ENCODE data around the gene ZSCAN21. TPM values are rescaled to one million over a fixed set of nuclear protein-coding genes. Genes with fewer than 3 reads are reported as not detected.

The ZSCAN21 gene
- total and polyA plus RNA-seq, 10 of the 15 experiments (the other 5 are each of a cell fraction or from before 2014, with no cell fraction given) = 1.9 to 9.6 (median 7.1) TPM

GRCh38 chr7:100100420-100101015 is 50.9 kb downstream of the ZSCAN21 start (continued):
- TF ChIP-seq ZNF592 (IDR thresholded peaks at IDR 0.05) (no peak), HCFC1 (IDR thresholded peaks at IDR 0.05; ENCODE audit: low read length) (peak; percentile 60; the same call in 1 of the 2 replicates), EGR1 (IDR thresholded peaks at IDR 0.05; ENCODE audit: borderline replicate concordance in 1 of 2, low read depth in 2 of 2, low read length in 2 of 2) (peak in 1 of 2 experiments; percentile 97; a peak in 2 of 3 replicates), PML (IDR thresholded peaks at IDR 0.05; ENCODE audit: low read length) (peak; percentile 74; the same call in 1 of the 2 replicates), ZBED1 (IDR thresholded peaks at IDR 0.05; ENCODE audit: borderline replicate concordance) (no peak), MLLT1 (IDR thresholded peaks at IDR 0.05) (peak; percentile 92), RFX5 (IDR thresholded peaks at IDR 0.05; ENCODE audit: low read depth, low read length) (no peak), TCF3 (IDR thresholded peaks at IDR 0.05; ENCODE audit: borderline replicate concordance, insufficient read depth, low read depth, low read length) (no peak; the same call in 1 of the 2 replicates), HSF1 (IDR thresholded peaks at IDR 0.05; ENCODE audit: low read depth, low read length) (no peak; the same call in 1 of the 2 replicates), SUPT20H (IDR thresholded peaks at IDR 0.05; ENCODE audit: borderline replicate concordance, control insufficient read depth, low read depth, low read length) (no peak)
- TF ChIP-seq, protein P1, sequence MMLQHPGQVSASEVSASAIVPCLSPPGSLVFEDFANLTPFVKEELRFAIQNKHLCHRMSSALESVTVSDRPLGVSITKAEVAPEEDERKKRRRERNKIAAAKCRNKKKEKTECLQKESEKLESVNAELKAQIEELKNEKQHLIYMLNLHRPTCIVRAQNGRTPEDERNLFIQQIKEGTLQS (IDR thresholded peaks at IDR 0.05; ENCODE audit: borderline replicate concordance, extremely low read depth, low read depth, low read length) = no peak
- TF ChIP-seq, protein P2, sequence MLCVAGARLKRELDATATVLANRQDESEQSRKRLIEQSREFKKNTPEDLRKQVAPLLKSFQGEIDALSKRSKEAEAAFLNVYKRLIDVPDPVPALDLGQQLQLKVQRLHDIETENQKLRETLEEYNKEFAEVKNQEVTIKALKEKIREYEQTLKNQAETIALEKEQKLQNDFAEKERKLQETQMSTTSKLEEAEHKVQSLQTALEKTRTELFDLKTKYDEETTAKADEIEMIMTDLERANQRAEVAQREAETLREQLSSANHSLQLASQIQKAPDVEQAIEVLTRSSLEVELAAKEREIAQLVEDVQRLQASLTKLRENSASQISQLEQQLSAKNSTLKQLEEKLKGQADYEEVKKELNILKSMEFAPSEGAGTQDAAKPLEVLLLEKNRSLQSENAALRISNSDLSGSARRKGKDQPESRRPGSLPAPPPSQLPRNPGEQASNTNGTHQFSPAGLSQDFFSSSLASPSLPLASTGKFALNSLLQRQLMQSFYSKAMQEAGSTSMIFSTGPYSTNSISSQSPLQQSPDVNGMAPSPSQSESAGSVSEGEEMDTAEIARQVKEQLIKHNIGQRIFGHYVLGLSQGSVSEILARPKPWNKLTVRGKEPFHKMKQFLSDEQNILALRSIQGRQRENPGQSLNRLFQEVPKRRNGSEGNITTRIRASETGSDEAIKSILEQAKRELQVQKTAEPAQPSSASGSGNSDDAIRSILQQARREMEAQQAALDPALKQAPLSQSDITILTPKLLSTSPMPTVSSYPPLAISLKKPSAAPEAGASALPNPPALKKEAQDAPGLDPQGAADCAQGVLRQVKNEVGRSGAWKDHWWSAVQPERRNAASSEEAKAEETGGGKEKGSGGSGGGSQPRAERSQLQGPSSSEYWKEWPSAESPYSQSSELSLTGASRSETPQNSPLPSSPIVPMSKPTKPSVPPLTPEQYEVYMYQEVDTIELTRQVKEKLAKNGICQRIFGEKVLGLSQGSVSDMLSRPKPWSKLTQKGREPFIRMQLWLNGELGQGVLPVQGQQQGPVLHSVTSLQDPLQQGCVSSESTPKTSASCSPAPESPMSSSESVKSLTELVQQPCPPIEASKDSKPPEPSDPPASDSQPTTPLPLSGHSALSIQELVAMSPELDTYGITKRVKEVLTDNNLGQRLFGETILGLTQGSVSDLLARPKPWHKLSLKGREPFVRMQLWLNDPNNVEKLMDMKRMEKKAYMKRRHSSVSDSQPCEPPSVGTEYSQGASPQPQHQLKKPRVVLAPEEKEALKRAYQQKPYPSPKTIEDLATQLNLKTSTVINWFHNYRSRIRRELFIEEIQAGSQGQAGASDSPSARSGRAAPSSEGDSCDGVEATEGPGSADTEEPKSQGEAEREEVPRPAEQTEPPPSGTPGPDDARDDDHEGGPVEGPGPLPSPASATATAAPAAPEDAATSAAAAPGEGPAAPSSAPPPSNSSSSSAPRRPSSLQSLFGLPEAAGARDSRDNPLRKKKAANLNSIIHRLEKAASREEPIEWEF (IDR thresholded peaks at IDR 0.05; ENCODE audit: insufficient replicate concordance, low read depth, low read length) = no peak

Data from GM12878 (cell line).